ENCODE results near the gene SALL1. TPM values are rescaled to one million over a fixed set of nuclear protein-coding genes. Genes with fewer than 3 reads are reported as not detected.

Gene SALL1
- total RNA-seq, 4 donors from 2014 or later = 0.08 TPM; not detected in 2

DNA sequence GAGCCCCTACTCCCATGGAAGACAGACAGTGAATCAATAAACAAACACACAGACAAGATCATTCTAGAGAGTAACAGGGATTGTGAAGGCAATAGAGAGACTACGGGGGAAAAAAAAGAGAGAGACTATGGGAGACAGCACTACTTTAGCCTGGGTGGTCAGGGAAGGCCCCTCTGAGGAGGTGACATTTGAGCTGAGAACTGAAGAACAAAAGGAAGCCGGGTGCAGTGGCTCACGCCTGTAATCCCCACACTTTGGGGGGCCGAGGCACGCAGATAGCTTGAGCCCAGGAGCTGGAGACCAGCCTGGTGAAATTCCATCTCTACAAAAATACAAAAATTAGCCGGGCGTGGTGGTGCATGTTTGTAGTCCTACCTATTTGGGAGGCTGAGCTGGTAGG, 29.2 kb downstream of the SALL1 start:
- 48% methylated on average over 7 of the region's 7 CpGs for WGBS
- Histone ChIP-seq H3K27ac (no peak overlapping the region), H3K36me3 (no peaks in the 10 kb centered on the region), H3K27me3 (peaks cover 26% of the 10 kb centered on the region), H3K4me3 (no peak overlapping the region), H3K9me3 (no peaks in the 10 kb centered on the region), H3K4me1 (no peaks in the 10 kb centered on the region)
- TF ChIP-seq POLR2AphosphoS5 (IDR thresholded peaks at IDR 0.05) (no peak), POLR2A (IDR thresholded peaks at IDR 0.05) (no peak), EP300 (IDR thresholded peaks at IDR 0.05) (no peak)
- TF ChIP-seq, protein P1, sequence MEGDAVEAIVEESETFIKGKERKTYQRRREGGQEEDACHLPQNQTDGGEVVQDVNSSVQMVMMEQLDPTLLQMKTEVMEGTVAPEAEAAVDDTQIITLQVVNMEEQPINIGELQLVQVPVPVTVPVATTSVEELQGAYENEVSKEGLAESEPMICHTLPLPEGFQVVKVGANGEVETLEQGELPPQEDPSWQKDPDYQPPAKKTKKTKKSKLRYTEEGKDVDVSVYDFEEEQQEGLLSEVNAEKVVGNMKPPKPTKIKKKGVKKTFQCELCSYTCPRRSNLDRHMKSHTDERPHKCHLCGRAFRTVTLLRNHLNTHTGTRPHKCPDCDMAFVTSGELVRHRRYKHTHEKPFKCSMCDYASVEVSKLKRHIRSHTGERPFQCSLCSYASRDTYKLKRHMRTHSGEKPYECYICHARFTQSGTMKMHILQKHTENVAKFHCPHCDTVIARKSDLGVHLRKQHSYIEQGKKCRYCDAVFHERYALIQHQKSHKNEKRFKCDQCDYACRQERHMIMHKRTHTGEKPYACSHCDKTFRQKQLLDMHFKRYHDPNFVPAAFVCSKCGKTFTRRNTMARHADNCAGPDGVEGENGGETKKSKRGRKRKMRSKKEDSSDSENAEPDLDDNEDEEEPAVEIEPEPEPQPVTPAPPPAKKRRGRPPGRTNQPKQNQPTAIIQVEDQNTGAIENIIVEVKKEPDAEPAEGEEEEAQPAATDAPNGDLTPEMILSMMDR (IDR thresholded peaks at IDR 0.05) = no peak
- no peak for DNase-seq (ENCODE audit: low spot score in 2 of 2)

DNA sequence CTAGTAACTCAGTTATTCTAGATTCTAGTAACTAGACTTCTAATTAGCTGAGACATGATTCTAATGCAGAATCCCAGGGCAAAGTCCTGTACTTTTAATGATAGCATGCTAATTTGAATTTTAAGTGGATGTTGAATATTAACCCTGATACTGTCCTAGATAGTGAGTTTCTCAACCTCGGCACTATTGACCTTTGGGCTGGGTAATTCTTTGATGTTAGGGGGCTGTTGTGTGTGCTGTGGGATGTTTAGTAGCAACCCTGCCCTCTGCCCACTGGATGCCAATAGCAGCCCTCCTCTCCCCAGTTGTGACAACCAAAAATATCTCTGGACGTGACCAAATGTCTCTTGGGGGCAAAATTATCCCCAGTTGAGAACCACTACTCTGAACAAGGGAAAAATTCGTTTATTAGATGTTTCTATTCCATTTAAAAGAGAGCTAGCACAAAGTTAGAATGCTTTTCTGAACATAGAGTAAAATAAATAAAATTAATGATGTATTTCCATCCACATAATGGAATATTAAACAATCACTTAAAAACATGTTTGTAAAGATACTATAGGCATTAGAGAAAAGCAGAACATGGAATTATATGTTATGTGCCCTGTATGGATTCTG, 30.2 kb downstream of the SALL1 start:
- Histone ChIP-seq H3K4me1 (no peaks in the 10 kb centered on the region), H3K27me3 (peaks cover 20% of the 10 kb centered on the region), H3K36me3 (no peaks in the 10 kb centered on the region), H3K4me3 (no peak overlapping the region), H3K27ac (no peak overlapping the region), H3K9me3 (no peaks in the 10 kb centered on the region)
- TF ChIP-seq, protein P1 (IDR thresholded peaks at IDR 0.05) = no peak
- no peak for TF ChIP-seq POLR2A (IDR thresholded peaks at IDR 0.05)
- TF ChIP-seq POLR2AphosphoS5 (IDR thresholded peaks at IDR 0.05) = no peak
- no peak for TF ChIP-seq EP300 (IDR thresholded peaks at IDR 0.05)
- DNase-seq (ENCODE audit: low spot score in 2 of 2) = no peak
- 43% methylated on average over 3 of the region's 3 CpGs for WGBS

DNA sequence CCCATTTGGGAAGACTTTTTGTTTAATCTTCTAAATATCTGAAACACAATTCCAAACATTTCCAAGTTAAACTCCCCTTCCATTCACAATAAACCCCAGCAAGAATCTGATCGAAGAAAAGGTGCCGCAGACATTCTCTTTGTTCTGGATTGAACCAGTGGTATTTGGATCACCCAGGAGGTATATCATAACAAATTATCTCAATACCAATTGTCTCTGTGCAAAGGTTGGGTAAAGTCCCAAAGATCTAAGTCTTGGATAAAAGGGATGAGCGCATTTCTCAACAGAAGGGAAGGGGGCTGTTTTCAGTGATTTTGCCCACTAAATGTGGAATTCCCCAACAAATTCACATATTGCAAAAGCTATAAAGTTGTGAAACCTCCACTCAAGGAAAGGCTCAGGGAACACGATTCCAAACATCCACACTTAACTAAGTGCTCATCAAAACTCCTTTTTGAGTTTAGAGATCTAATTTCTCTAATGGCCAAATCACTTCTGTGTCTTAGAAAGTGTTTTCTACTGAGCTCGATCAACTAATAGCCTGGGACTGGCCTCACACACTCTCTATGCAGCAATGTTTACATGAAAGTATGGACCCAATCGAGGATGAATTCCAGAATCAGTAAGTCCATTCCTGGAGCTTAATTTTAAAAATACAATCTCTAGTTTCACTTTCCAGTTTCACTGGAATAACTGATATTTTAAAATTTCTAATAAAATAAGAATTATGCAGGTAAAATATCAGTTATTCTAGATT, 30.9 kb downstream of the SALL1 start:
- H3K4me1 ChIP-seq = no peaks in the 10 kb centered on the region
- peaks cover 20% of the 10 kb centered on the region for H3K27me3 ChIP-seq
- no peaks in the 10 kb centered on the region for H3K9me3 ChIP-seq
- H3K36me3 ChIP-seq = no peaks in the 10 kb centered on the region
- TF ChIP-seq POLR2AphosphoS5 (IDR thresholded peaks at IDR 0.05) = no peak
- no peak for TF ChIP-seq POLR2A (IDR thresholded peaks at IDR 0.05)
- TF ChIP-seq EP300 (IDR thresholded peaks at IDR 0.05) = no peak
- TF ChIP-seq, protein P1 (IDR thresholded peaks at IDR 0.05) = no peak
- DNase-seq (ENCODE audit: low spot score in 2 of 2) = no peak
- H3K27ac ChIP-seq = no peak overlapping the region
- H3K4me3 ChIP-seq = no peak overlapping the region
- 80% methylated on average over 6 of the region's 6 CpGs for WGBS

DNA sequence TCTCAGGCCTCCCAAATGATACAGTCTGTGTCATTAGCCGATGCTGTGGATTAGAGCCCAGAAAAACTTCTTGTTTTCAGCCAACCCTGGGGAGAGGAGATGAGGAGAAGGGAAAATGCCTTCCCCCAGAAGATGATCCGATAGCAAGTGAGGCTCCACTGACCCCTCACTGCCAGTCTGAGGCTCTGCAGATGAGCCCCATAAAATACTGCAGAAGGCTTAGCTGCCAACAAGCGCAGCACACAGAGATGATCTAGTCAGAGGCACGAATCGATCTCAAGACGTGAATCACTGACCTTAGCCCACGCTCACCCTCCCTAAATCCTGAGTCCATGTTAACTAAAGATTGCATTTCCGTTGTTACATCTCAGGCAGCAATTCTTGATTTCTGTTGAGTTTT, 31.5 kb downstream of the SALL1 start:
- peaks cover 22% of the 10 kb centered on the region for H3K27me3 ChIP-seq
- H3K9me3 ChIP-seq = no peaks in the 10 kb centered on the region
- H3K4me1 ChIP-seq = no peaks in the 10 kb centered on the region
- TF ChIP-seq, protein P1 (IDR thresholded peaks at IDR 0.05) = no peak
- TF ChIP-seq EP300 (IDR thresholded peaks at IDR 0.05) (no peak), POLR2AphosphoS5 (IDR thresholded peaks at IDR 0.05) (no peak), POLR2A (IDR thresholded peaks at IDR 0.05) (no peak)
- H3K4me3 ChIP-seq = no peak overlapping the region
- WGBS = 46% methylated on average over 8 of the region's 8 CpGs
- no peaks in the 10 kb centered on the region for H3K36me3 ChIP-seq
- DNase-seq (ENCODE audit: low spot score in 2 of 2) = no peak
- no peak overlapping the region for H3K27ac ChIP-seq

- no peak for DNase-seq (ENCODE audit: low spot score in 2 of 2)
- H3K27me3 ChIP-seq = peaks cover 33% of the 10 kb centered on the region
- H3K4me1 ChIP-seq = no peaks in the 10 kb centered on the region
- no peaks in the 10 kb centered on the region for H3K9me3 ChIP-seq
- WGBS = 59% methylated on average over 4 of the region's 4 CpGs
- TF ChIP-seq POLR2A (IDR thresholded peaks at IDR 0.05) = no peak
- TF ChIP-seq, protein P1 (IDR thresholded peaks at IDR 0.05) = no peak
- TF ChIP-seq POLR2AphosphoS5 (IDR thresholded peaks at IDR 0.05) = no peak
- TF ChIP-seq EP300 (IDR thresholded peaks at IDR 0.05) = no peak
- H3K27ac ChIP-seq = no peak overlapping the region
- no peaks in the 10 kb centered on the region for H3K36me3 ChIP-seq
- no peak overlapping the region for H3K4me3 ChIP-seq
Observed at GRCh38 chr16:51116353-51116752, 34.7 kb downstream of the SALL1 start.

Data from suprapubic skin (tissue), 4 donors.